Measurements from ENCODE around the gene C13orf42.

Gene C13orf42

GRCh38 chr13:51064753-51065152 is 46.3 kb downstream of the C13orf42 start:
- no peak for DNase-seq

- DNase-seq: no peak
These were observed 47.2 kb downstream of the C13orf42 start for GRCh38 chr13:51063909-51064308.

GRCh38 chr13:51058461-51059167 is 52.5 kb downstream of the C13orf42 start:
- no peak for DNase-seq

GRCh38 chr13:51057906-51058305 is 53.2 kb downstream of the C13orf42 start:
- no peak for DNase-seq

GRCh38 chr13:51057001-51057400 is 54.1 kb downstream of the C13orf42 start:
- DNase-seq: no peak

- DNase-seq: no peak
These were observed 58.5 kb downstream of the C13orf42 start for GRCh38 chr13:51052581-51052980.

GRCh38 chr13:51050021-51050830 is 60.8 kb downstream of the C13orf42 start:
- no peak for DNase-seq

GRCh38 chr13:51048616-51049015 is 62.5 kb downstream of the C13orf42 start:
- DNase-seq: no peak

GRCh38 chr13:51048166-51048461 is 63.0 kb downstream of the C13orf42 start:
- DNase-seq: no peak

GRCh38 chr13:51047434-51048165 is 63.5 kb downstream of the C13orf42 start:
- no peak for DNase-seq

- no peak for DNase-seq
These were observed 65.6 kb downstream of the C13orf42 start for GRCh38 chr13:51045451-51045850.

GRCh38 chr13:51044023-51044665 is 66.9 kb downstream of the C13orf42 start:
- DNase-seq: no peak

GRCh38 chr13:51043310-51043709 is 67.8 kb downstream of the C13orf42 start:
- DNase-seq: no peak

- no peak for DNase-seq
These were observed 69.4 kb downstream of the C13orf42 start for GRCh38 chr13:51041710-51042109.

GRCh38 chr13:51041126-51041525 is 69.9 kb downstream of the C13orf42 start:
- no peak for DNase-seq

- no peak for DNase-seq
These were observed 70.6 kb downstream of the C13orf42 start for GRCh38 chr13:51040431-51040830.

GRCh38 chr13:51036418-51036817 is 74.7 kb downstream of the C13orf42 start:
- DNase-seq: no peak

- no peak for DNase-seq
These were observed 75.1 kb downstream of the C13orf42 start for GRCh38 chr13:51035978-51036377.

- no peak for DNase-seq
These were observed 75.6 kb downstream of the C13orf42 start for GRCh38 chr13:51035469-51035868.

GRCh38 chr13:51034906-51035305 is 76.2 kb downstream of the C13orf42 start:
- no peak for DNase-seq

- no peak for DNase-seq
These were observed 77.5 kb downstream of the C13orf42 start for GRCh38 chr13:51033421-51034185.

GRCh38 chr13:51032831-51033230 is 78.2 kb downstream of the C13orf42 start:
- DNase-seq: no peak

Measured in stimulated activated CD4-positive, alpha-beta T cell treated with anti-CD3 and anti-CD28 coated beads, Interleukin-1b, Interleukin-23, amount 100 ng/mL, for 48 hours (primary cell).